Neutrophil (primary cell): ENCODE data around the gene SMAD6.

ENCODE experiments used
- H3K27ac ChIP-seq: fragments of 200-600 bp; sonication (generic); 2 replicates; pipeline ENCODE4 v1.5.1; 2016; ENCODE audit warnings: mild to moderate bottlenecking, moderate library complexity
- H3K27me3 ChIP-seq: fragments of 200-600 bp; sonication (generic); 2 replicates; pipeline ENCODE4 v1.6.0; 2016; ENCODE audit warnings: mild to moderate bottlenecking
- H3K36me3 ChIP-seq: fragments of 200-600 bp; sonication (generic); 2 replicates; pipeline ENCODE4 v1.5.1; 2017
- H3K4me1 ChIP-seq, 2 experiments: fragments of 200-600 bp in 1 of 2; sonication (generic) in 1 of 2; 1 replicate in 1 of 2; 2 replicates in 1 of 2; pipeline versions ENCODE4 v1.5.1 to v1.6.1; 2013 to 2016; ENCODE audit warnings: low read depth in 1 of 2, low read length in 1 of 2, mild to moderate bottlenecking in 1 of 2, moderate library complexity in 1 of 2; ENCODE audit not compliant: control insufficient read depth in 1 of 2, insufficient read depth in 1 of 2
- H3K4me3 ChIP-seq, 2 experiments: fragments of 200-600 bp in 1 of 2; sonication (generic) in 1 of 2; 1 replicate in 1 of 2; 2 replicates in 1 of 2; pipeline ENCODE4 v1.5.1; 2013 to 2016; ENCODE audit warnings: low read depth in 1 of 2, low read length in 1 of 2, mild to moderate bottlenecking in 1 of 2, moderate library complexity in 1 of 2
- H3K9me3 ChIP-seq: fragments of 200-600 bp; sonication (generic); 2 replicates; pipeline ENCODE4 v1.5.1; 2016
- CTCF ChIP-seq: fragments of 200-600 bp; sonication (generic); IDR thresholded peaks from 2 replicates; pipeline ENCODE4 v1.5.1; 2016; ENCODE audit warnings: antibody characterized with exemption

SMAD6 gene

GRCh38 chr15:66789029-66790025 lies 87.3 kb downstream of the SMAD6 start:
- Histone ChIP-seq H3K9me3 (no peaks in the 10 kb centered on the region), H3K4me3 (no peak overlapping the region), H3K27me3 (no peaks in the 10 kb centered on the region), H3K36me3 (no peaks in the 10 kb centered on the region), H3K4me1 (no peaks in the 10 kb centered on the region), H3K27ac (no peak overlapping the region)
- no peak for TF ChIP-seq CTCF

GRCh38 chr15:66795851-66796250 lies 93.8 kb downstream of the SMAD6 start:
- Histone ChIP-seq H3K4me3 (no peak overlapping the region), H3K9me3 (no peaks in the 10 kb centered on the region), H3K4me1 (no peaks in the 10 kb centered on the region), H3K36me3 (no peaks in the 10 kb centered on the region), H3K27ac (no peak overlapping the region), H3K27me3 (no peaks in the 10 kb centered on the region)
- no peak for TF ChIP-seq CTCF

- no peaks in the 10 kb centered on the region for H3K4me1 ChIP-seq
- H3K27me3 ChIP-seq = no peaks in the 10 kb centered on the region
- no peak overlapping the region for H3K27ac ChIP-seq
- TF ChIP-seq CTCF = no peak
- H3K36me3 ChIP-seq = no peaks in the 10 kb centered on the region
- no peak overlapping the region for H3K4me3 ChIP-seq
- H3K9me3 ChIP-seq = no peaks in the 10 kb centered on the region
Measured at GRCh38 chr15:66796343-66796742, 94.3 kb downstream of the SMAD6 start.

GRCh38 chr15:66797921-66798320 lies 95.9 kb downstream of the SMAD6 start:
- no peaks in the 10 kb centered on the region for H3K27me3 ChIP-seq
- no peak overlapping the region for H3K4me3 ChIP-seq
- no peak overlapping the region for H3K27ac ChIP-seq
- no peaks in the 10 kb centered on the region for H3K36me3 ChIP-seq
- H3K4me1 ChIP-seq = no peaks in the 10 kb centered on the region
- no peaks in the 10 kb centered on the region for H3K9me3 ChIP-seq
- TF ChIP-seq CTCF = no peak

GRCh38 chr15:66798426-66799061 lies 96.5 kb downstream of the SMAD6 start:
- H3K9me3 ChIP-seq = no peaks in the 10 kb centered on the region
- H3K27ac ChIP-seq = no peak overlapping the region
- no peaks in the 10 kb centered on the region for H3K27me3 ChIP-seq
- no peak for TF ChIP-seq CTCF
- no peak overlapping the region for H3K4me3 ChIP-seq
- no peaks in the 10 kb centered on the region for H3K4me1 ChIP-seq
- H3K36me3 ChIP-seq = no peaks in the 10 kb centered on the region
